ENCODE data around the gene CASP5.
"Not testable (repeated sequence)": the region's sequence is repeated elsewhere in the genome, so short reads cannot be mapped to it uniquely, and the experiment has no call there.

CASP5 gene

GRCh38 chr11:105033343-105033742, 10.4 kb upstream of the CASP5 start:
- DNase-seq: no peak

DNA sequence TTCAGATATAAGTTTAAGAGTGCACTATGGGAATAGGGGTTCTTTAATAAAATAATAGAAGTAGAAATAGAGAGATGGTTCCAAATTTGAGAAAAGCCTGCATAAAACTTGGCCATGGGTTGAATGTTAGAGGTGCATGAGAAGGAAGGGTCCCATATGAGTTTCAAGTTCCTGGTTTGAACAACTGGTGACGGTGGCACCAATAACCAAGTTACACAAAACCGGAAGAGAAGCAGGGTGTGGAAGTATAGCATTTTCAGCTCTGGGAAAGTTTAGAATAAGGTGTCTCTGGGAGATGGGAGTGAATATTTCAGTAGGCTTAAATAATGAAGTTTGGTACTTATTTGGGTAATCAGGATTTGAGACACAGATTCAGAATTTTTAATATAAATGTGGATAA, 9.5 kb upstream of the CASP5 start:
- no peak for DNase-seq

GRCh38 chr11:105027678-105028077, 4.7 kb upstream of the CASP5 start:
- DNase-seq: no peak

DNA sequence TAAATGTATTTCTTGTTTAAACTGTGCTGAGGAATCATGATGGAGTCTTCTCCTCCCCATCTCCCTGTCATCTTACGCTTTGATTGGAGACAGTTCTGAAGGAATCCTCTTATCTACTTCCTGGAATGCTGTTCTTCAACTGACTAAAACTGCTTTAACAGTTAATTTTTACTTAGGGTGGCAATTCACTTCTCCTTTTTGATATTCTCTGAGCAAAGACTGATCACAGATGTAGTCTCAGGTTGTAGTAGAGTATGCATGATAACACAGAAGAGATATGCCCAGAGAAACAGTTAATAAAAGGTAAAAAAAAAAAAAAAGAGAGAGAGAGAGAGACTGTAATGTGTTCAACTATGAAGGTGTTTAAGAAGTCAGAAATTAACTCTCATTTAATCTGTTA, 1.4 kb upstream of the CASP5 start:
- no peak for DNase-seq

- DNase-seq: no peak
Observed at GRCh38 chr11:105022527-105022926, 441 bp downstream of the CASP5 start.

DNA sequence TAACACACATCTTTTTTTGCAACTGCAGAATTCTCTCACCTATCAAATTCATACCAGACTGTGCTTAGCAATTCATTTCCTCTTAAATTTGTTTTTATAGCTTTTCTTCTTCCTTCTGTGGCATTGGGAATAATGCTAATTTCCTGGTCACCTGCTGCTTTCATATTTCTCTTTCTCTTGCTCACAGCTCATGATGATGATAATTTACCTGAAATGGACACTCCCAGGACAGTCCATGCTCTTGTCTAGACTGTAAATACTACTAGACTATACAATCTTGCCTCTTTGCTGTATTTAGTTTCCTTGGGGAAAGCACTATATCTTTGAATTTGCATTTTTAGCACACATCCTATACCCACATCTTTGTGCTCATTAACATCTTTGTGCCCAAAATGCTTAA, 15.5 kb downstream of the CASP5 start:
- DNase-seq: no peak

DNA sequence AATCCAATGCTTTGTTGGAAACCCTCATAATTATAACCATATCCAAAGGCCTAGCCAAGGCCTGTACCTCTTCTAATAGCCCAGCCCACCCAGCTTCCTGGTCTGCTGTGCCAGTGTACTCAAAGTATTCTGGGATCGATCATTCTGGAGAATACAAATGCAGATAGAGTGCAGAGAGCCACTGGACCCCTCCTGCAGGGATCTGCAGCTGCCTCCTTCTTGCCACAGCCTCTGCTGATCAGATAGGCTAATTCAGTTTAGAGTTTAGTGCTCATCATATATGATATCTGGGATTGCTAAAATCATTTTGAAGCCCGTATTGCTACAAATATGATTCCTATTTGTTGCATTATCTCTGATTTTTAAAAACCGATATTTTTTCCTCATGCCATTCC, 17.5 kb downstream of the CASP5 start:
- no peak for DNase-seq

- DNase-seq: no peak
Observed at GRCh38 chr11:105004021-105004420, 18.9 kb downstream of the CASP5 start.

- DNase-seq: no peak
Observed at GRCh38 chr11:105003151-105003550, 19.8 kb downstream of the CASP5 start.

DNA sequence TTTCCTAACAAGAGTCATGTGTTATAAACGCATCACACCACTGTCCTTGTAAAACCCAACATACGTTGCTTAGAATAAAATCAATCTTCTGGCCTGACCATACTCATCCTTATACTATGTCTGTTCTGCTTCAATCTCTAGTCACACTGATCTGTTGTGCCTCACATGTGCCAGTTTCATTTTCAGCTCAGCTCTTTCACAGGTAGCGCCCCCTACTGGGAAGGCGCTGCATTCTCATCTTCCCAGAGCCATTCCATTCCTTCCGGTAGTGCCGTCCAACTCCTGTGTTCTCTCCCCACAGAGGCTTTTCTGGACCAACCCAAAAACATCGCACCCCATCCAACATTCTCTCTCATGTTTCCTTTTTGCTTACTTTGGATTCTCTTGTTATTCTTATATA, 22.2 kb downstream of the CASP5 start:
- peak; percentile 62 to 64 for DNase-seq

GRCh38 chr11:105000167-105000566, 22.8 kb downstream of the CASP5 start:
- peak in 1 of 2 donors; percentile 5 for DNase-seq

GRCh38 chr11:104999721-105000120, 23.2 kb downstream of the CASP5 start:
- DNase-seq: no peak

GRCh38 chr11:104997288-104997687, 25.7 kb downstream of the CASP5 start:
- no peak for DNase-seq

DNA sequence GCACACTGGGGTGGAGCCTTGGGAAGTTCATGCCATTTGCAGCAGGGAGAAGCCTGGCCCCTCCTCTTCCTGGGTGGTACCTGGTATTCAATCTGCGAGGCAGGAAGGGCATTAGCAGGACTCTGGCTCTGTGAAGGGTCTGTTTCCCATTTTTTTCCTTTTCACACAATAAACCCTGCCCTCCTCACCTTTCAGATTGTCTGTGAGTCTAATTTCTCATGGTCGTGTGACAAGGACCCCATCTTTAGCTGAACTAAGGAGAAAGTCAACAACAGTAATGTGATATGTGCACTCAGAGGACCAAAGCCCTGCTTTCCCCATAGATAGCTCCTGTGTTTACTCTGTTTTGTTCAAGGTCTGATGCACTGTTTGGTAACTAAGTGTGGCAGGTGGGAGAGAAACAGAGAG, 28.0 kb downstream of the CASP5 start:
- no peak for DNase-seq

DNA sequence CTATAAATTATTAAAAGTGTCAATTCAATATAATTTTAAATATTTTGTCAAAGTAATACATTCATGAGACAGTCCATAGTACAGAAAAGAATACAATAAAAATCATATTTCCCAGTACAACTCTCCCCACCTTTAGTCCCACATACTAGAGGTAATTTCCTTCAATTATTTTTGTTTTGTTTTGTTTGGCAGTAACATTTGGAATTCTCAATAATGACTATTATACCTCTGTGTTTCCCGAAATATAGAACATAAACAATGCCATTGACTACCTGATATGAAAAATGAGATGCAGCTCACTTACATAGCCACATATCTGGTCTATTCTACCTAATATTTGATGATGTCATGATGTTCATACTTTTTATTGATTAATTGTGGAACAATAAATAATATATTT, 30.2 kb downstream of the CASP5 start:
- no peak for DNase-seq

DNA sequence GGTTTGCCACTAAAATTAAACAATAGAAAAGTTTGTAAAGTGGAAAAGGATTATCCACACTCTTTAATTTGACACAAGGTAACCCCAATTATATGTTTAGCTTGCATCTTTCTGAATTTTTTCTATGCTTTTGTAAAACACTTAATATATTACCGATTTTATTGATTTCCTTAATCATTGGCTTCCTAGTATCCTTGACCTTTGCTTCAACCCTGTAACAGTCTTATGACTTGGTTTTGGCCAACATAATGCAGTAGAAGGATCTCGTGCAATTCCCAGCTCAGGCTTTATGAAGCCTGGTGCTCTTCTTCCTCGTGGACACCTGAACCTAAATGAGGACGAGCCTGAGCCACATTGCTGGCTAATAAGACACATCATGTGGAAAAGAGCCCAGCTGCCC, 31.0 kb downstream of the CASP5 start:
- DNase-seq: no peak

DNA sequence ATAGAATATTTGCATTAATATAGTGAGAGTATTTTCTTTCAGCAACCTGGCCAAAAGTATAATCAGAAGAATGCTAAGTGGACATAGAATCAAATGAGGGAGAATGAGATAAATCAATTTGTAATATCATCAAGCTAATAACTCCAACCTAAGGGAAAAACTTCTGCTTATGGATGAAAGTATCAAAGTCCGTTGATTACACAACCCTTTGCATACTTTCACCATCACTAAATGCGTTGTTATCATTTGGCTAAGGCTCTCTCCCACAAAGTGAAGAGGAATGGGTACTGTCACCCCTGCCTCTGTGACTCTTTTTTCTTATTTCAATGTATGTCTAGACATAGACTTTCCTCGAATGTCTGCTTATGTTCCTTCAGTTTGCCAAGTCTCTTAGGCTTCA, 38.2 kb downstream of the CASP5 start:
- no peak for DNase-seq

- DNase-seq: no peak
Observed at GRCh38 chr11:104979839-104980238, 43.1 kb downstream of the CASP5 start.

GRCh38 chr11:104973616-104974015, 49.4 kb downstream of the CASP5 start:
- DNase-seq: no peak

DNA sequence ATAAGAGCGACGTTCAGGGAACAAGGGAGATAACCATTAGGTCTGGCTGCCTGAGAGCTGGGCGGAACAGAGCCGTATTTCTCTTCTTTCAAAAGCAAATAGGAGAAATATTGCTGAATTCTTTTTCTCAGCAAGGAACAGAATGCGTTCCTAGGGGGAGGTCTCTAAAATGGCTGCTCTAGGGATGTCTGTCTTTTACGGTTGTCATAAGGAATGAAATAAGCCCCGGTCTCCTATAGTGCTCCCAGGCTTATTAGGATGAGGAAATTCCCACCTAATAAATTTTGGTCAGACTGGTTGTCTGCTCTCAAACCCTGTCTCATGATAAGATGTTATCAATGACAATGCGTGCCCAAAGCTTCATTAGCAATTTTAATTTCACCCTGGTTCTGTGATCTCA, 50.0 kb downstream of the CASP5 start:
- not testable (repeated sequence) for DNase-seq

DNA sequence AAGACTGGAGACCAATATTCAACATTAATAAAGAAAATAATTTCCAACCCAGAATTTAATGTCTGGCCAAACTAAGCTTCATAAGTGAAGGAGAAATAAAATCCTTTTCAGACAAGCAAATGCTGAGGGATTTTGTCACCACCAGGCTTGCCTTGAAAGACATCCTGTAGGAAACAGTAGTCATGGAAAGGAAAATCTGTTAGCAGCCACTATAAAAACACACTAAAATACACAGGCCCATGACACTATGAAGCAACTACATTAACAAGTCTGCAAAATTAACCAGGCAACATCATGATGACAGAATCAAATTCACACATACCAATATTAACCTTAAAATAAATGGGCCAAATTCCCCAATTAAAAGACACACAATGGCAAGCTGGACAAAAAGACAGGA, 52.2 kb downstream of the CASP5 start:
- no peak for DNase-seq

DNA sequence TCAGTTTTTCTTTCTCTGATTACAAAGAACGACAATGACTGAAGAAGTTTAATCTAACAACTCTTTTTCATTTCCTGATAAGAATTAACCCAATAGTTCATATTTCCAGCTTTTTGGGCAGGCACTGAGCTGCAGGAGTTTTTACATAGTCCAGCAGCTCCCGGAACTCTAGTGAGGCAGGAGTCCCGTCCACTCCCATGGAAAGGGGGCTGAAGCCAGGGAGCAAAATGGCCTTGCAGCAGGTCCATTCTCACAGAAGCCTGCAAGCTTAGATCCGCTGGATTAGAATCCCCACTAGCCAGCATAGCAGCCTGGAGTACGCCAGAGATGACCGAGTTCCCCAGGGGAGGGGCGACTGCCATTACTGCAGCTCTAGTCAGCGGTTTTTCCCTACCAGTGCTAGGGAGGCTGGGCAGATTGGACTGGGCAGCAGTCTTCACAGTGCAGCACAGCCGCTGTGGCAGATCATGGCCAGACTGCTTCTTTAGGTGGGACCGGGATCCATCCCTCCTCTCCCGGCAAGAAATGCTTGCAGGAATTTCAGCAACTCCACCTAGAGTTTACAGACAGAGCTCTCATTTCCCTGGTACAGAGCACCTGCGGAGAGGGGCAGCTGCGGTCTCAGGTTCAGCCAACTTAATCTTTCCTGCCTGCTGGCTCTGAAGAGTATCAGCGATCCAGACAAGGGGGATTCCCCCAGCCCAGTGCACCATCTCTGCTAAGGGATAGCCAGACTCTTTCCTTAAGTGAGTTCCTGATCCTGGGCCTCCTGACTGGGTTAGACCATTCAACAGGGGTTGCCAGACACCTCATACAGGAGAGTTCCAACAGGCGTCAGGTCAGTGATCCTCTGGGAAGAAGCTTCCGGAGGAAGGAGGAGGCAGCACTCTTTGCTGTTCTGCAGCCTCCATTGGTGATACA, 53.9 kb downstream of the CASP5 start:
- no peak for DNase-seq

GRCh38 chr11:104968355-104968855, 54.6 kb downstream of the CASP5 start, which contains the start of gene CASP4:
Gene CASP4 (minus strand): TSS chr11:104968574. CDS start chr11:104968525, 49 bp downstream.
- no peak for DNase-seq

GRCh38 chr11:104967534-104968354, 55.2 kb downstream of the CASP5 start:
- DNase-seq: no peak
